GM19468 (cell line): Measurements from ENCODE around the gene RNPEP.
A peak's percentile ranks its signal among the peaks of the same experiment; 100 is the strongest.
"Not testable (repeated sequence)": the region's sequence is repeated elsewhere in the genome, so short reads cannot be mapped to it uniquely, and the experiment has no call there.

Source experiments
- ATAC-seq: cut with Tn5 transposase; IDR thresholded peaks from one replicate; pipeline ENCODE4 v1.9.1; 2021; ENCODE audit warnings: mild to moderate bottlenecking, moderate library complexity, moderate number of reproducible peaks; ENCODE audit not compliant: unreplicated experiment; ENCODE audit errors: extremely low read depth

RNPEP gene

DNA sequence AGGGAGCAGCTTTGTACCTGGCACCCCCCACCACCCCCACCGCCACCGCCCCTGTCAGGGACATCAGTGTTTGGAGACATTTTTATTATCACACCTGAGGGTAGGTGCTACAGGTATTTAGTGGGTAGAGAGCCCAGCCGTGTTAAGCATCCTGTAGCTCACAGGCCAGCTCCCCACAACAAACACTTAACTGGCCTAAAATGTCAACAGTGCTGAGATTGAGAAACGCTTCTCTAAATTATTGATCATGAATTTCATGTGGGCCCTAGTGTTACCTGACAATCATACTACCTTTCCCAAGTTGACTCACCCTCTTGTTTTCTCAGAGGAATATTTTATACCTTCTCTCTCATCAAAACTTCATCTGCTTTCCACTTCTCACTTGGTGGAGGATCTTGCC, 49.3 kb downstream of the RNPEP start:
- ATAC-seq = no peak

DNA sequence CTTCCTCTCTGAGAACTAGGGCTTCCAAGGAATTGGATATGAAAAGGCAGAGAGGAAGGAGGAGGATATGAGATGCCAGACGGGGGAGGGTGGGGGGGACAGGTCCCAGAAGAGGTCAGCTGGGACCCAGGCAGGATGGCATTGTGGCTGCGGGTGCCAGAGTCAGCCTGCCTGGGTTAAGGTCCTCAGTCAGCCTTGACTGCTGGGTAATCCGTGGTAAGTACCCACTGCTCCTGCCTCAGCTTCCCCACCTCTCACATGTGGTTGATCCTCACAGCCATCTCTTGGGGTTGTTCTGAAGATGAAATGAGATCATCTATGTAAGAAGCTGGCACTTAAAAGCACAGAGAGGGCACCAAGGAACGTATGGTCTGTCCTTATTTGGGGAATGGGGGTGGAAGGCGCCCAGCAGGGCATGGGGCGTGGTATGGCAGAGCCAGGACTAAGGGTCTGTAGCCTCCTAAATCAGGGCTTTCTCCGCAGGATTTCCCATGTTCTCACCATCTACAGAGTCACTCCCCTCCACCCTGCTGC, 51.8 kb downstream of the RNPEP start:
- no peak for ATAC-seq

DNA sequence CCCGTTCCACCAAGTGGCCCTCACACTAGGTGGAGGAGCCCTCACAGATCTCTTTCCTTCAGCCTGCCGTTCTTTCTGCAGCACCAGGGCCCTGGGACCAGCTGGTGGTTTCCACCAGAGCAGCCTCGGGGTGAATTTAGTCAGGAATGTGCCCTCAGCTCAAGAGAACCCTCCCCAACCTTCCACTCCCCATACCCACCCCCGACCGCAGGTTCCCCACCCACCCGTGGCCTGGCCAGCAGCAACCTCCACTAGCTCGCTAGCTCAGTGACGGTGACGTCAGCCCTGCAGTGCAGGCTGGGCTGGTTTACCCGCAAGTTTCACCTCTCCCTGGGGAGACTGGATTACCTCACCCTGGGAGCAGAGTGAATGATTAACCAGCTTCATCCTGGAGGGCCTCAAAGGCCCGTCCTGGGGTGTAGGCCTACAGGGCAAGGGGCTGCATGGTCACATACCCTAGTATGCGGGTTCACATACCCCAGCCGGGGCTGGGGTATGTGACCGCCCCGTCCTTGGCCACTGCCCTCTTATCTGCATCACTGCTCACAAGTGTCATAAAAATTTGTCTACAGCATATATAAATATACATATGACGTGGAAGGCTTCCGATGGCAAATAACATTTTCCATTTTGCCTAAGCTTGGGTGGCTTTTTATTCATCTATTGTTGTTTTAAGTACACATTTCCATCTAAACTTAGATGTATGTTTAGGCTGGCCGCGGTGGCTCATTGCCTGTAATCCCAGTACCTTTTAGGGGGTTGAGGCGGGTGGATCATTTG, 52.4 kb downstream of the RNPEP start:
- peak; percentile 57 for ATAC-seq

DNA sequence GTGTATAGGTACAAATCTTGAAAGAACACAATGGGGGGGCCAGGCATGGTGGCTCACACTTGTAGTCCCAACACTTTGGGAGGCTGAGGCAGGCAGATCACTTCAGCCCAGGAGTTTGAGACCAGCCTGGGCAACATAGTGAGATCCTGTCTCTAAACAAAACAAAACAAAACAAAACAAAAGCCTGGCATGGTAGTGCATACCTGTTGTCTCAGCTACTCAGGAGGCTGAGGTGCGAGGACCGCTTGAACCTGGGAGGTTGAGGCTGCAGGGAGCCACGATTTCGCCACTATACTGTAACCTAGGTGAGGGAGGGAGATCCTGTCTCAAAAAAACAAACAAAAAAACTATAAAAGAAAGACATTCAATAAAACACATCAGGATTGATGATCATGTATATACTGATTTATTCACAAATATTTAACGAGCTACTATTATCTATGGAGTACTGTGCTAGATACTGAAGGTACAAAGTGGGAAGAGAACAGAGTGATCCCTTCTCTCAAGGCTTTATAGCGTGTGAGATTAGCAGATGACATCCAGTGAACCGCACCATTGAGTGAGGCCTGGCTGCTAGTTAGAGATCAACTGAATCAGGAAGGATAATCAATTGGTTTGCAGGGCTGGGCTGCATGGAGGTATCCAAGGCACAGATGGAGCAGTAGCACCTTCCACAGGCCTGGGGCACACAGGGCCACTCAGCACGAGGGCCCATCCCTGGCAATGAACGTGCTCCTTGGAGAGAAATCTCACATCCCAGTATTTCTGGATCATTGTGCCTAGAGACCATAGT, 54.3 kb downstream of the RNPEP start:
- ATAC-seq = no peak

DNA sequence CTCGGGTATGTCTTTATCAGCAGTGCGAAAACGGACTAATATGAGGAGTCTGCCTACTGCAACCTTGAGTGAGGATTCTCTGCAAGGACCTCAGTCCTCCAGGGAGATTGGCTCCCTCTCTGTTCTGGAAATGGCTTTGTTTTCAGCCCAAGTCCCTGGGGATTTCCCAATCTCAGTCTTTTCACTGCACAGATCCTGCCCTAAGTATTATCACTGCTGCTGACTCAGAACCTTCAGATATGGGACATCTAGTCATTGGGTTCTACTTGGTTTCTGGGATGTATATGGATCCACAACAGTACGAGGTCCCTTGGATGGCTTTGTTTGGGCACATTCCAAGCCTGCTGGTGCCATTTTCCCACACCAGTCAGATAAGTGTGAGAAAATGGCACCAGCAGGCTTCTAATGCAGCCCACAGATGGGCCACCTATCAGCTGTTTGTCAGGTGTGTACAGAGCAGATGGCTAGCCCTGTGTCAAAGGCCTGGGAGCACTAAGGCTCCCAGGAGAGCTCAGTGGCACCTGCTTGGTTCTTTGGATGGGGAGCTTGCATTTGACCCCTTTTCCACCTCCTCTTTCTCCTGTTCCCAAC, 55.4 kb downstream of the RNPEP start:
- no peak for ATAC-seq

DNA sequence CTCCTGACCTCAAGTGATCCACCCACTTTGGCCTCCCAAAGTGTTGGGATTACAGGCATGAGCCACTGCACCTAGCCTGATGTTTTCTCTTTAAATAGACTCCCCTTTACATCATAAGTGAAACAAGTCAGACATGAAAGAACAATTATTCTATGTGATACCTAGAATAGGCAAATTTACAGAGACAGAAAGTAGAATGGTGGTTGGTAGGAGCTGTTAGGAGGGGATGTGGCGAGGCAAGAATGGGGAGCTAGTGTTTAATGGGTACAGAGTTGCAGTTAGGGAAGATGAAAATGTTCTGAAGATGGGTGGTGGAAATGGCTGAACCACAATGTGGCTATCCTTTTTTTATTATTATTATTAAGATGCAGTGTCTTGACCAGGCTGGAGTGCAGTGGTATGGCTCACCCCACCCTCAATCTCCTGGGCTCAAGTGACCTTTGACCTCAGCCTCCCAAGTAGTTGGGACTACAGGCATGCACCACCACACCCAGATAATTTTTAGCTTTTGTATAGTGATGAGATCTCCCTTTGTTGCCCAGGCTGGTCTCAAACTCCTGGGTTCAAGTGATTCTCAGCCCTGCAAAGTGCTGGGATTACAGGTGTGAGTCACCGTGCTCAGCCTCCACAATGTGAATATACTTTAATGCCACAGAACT, 56.4 kb downstream of the RNPEP start:
- ATAC-seq = no peak

DNA sequence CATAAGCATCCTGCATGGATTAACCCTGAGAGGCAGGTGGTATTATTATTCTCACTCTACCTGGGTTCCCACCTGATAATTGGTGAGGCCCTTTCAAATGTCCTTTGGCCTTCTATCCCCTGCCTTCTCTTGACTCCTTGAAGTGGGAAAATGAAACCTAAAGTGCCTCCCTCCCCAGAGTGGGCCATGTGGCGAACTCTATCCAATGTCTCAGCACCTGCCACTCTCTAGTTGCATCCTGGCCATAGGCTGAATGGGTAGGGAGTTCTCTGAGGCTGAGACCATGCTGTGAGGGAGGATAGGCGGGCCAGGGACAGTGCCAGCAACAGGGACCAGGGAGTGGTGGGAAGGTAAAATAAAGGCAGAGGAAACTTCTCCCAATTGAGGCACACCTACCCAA, 63.3 kb downstream of the RNPEP start:
- ATAC-seq = no peak

DNA sequence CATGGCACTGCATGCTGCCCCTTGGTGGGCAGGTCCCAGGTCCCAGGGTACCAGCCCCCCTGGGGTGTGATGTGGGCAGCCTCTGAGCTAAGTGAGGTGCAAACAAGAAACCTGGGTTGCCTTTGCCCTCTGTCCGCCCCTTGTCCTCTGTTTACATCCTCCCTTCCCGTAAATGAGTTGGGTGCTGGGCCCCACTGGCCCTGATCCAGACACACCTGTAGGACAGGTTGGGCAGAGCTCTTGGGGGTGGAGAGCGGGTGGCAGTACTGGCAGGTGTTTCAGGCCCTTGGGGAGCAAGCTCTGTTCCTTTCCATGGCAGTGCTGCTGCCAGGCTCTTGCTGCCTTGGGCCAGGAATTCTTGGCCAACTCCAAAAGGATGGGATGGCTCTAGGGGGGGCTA, 63.8 kb downstream of the RNPEP start:
- no peak for ATAC-seq

DNA sequence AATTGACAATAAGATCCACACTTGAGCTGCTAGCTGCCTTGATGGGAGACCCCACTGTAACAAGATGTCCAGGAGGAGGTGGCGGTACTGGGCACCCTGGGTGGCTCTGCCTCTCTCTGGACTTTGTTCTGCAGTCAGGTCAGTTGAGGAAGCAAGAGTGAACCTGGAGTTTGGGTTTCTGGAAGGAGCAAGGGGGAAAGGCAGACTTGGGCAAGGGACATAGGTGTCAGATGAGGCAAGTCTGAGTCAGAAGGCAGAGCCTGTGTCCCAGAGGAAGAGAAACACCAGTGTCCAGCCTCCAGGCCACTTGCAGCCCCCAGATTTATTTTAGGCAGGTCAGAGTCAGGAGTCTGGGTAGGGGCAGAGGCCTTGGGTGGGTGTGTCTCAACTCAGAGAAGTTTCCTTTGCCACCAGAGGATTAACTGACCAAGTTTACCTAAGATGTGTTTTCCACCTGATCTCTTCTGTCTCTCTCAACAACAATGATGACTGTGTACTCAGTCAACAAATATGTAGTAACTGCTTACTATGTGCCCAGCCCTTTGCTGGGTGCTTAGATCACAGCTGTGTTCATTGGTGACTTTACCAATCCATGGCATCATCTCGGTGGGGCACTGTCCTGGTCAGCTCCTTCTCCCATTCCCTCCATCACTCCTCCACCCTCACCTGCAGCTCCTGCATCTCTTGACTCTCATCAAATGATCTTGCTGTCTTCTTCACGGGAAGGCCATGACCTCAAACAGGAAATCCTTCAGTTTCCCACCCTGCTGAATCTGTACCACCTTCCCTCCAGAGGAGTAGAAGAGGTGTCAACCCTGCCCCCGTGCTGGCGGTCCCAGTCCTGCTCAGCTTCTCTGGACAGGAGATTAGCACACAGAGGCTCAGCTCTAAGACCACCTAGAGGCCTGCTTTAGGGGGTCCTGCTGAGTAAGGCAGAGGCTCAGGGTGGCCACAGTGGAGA, 64.6 kb downstream of the RNPEP start:
- ATAC-seq = no peak

DNA sequence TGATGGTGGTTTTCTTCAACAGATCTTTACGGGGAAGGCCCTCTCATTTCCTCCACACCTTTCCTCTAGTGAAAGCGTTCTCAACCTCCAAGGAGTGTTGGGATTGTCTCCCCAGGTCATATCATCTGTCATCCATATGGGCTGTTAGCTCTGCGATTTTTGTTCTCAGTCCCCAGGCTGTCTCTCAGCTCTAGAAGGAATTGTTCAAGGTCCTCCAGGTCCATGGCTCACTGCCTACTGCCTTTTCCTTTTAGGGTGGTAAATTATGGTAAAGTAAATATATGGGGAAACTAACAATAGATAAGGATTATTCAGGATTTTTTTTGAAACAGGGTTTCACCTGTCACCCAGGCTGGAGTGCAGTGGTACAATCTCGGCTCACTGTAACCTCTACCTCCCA, 65.5 kb downstream of the RNPEP start:
- ATAC-seq = no peak

DNA sequence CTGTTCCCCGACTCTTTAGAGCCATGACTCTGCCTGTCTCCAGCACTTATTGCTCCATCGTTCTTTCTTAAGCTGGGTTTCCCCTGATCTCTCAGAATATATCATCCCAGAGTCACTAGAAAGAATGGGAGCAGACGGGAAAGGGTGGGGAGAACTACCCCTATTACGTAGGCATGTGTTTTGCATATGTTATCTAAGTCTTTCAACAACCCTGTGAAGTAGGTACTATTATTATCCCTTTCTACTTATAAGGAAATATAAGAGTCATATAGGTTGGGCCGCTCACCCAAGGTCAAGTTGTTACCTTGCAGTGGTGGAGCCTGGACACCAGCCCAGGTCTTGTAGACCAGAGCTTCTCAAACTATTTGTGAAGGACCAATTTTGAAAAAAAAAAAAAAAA, 66.7 kb downstream of the RNPEP start:
- no peak for ATAC-seq

DNA sequence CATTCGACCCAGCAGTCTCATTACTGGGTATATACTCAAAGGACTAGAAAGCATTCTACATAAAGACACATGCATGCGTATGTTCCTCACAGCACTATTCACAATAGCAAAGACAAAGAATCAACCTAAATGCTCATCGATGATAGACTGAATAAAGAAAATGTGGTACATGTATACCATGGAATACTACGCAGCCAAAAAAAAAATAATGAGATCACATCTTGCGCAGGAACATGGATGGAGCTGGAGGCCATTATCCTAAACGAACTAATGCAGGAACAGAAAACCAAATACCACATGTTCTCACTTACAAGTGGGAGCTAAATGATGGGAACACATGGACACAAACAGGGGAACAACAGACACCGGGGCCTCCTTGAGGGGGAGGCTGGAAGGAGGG, 71.6 kb downstream of the RNPEP start:
- ATAC-seq = no peak

DNA sequence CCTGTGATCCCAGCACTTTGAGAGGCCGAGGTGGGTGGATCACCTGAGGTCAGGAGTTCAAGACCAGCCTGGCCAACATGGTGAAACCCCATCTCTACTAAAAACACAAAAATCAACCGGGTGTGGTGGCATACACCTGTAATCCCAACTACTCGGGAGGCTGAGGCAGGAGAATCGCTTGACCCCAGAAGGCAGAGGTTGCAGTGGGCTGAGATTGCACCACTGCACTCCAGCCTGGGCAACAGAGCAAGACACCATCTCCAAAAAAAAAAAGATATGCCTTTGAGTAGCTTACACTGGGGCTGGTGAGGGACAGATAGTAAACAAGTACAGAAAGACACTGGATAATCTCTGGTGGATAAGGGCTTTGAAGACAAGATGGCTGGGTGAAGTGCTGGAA, 72.2 kb downstream of the RNPEP start:
- ATAC-seq = not testable (repeated sequence)
